HG03469 (cell line): ENCODE data around the gene CR1L.
"Not testable (repeated sequence)": the region's sequence is repeated elsewhere in the genome, so short reads cannot be mapped to it uniquely, and the experiment has no call there.

Source experiments
- ATAC-seq: cut with Tn5 transposase; IDR thresholded peaks from one replicate; pipeline ENCODE4 v1.9.1; 2021; ENCODE audit warnings: mild to moderate bottlenecking, moderate library complexity, moderate number of reproducible peaks; ENCODE audit not compliant: unreplicated experiment

Gene CR1L

DNA sequence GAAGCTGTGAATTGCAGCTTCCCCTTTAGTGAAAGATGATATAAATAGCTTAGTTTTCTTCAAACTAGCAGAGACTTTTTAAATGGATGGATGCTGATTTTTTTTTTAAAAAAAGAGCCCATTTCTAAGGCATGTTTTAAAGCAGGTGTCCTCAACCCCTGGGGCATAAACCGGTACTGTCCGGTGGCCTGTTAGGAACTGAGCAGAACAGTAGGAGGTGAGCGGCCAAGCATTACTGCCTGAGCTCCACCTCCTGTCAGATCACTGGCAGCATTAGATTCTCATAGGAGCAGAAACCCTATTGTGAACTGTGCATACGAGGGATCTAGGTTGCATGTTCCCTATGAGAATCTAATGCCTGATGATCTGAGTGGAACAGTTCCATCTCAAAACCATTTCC lies 31.2 kb downstream of the CR1L start:
- no peak for ATAC-seq

DNA sequence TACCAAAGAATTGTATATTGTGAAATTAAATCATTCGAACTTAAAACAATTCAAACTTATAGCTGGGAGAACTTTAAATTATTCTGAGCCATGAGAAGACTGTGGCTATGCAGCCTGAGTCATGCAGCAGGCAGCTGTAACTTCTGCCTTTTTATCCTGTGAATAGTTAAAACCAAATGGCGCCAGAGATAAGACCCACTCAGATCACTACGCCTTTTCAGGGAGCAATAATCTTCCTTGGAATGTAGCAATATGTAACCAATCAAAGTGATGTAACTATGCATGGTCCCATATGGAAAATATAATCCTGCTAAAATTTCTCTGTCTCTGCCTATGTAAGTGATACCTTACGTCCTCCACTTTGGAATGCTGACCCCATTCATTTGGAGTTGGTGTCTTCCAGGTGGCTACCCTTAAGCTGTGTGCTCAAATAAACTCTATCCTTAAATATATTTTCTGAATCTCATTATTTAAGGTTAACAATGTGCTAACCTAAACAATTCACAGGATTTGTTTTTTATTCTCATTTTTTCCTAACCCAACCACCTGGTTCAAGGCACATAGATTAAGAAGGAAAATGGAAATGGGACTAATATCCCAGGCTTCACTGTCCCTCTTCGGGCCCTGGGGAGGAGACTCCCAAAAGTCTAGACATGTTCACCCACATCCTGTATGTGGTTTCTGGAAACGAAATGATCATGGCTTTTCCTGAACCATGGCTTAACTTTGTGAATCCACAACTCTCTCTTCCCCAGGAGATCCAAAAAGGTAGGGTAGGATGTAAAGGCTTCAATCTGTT lies 35.9 kb downstream of the CR1L start:
- not testable (repeated sequence) for ATAC-seq

DNA sequence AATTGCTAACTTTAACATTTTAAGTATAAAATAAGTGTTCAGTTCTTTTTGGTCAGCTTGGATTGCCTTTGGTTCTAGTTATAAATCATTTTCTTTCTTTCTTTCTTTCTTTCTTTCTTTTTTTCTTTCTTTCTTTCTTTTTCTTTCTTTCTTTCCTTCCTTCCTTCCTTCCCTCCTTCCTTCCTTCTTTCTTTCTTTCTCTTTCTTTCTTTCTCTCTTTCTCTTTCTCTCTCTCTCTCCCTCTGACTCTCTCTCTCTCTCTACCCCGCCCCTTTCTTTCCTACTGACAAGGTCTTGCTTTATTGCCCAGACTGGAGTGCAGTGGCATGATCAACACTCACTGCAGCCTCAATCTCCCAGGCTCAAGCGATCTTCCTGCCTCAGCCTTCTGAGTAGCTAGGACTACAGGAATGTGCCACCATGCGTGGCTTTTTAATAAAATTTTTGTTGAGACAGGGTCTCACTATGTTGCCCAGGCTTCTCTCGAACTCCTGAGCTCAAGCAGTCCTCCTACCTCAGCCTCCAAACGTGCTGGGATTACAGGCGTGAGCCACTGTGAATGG lies 38.0 kb downstream of the CR1L start:
- ATAC-seq: not testable (repeated sequence)

GRCh38 chr1:207690551-207690950 lies 45.6 kb downstream of the CR1L start:
- ATAC-seq: not testable (repeated sequence)

GRCh38 chr1:207691010-207691409 lies 46.1 kb downstream of the CR1L start:
- no peak for ATAC-seq

- ATAC-seq: no peak
Observed at GRCh38 chr1:207691841-207692240, 46.9 kb downstream of the CR1L start.

DNA sequence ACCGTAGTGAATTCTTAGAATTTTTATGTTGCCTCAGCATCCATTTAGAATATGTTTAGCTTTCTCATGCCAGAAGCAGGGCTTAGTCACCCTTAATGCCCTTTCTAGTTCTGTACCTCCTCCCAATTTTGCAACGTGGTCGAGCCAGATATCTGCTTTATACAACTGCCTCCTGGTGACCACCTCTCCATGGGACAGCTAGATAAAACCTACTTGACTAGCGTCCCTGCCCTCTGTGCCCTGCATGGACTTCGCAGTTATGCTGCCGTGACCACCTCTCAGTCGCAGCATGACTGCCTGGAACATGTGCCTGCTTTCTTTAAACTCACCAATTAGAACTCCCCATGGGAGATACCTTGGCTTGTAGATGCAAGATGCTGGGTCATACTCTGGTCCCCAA lies 47.4 kb downstream of the CR1L start:
- not testable (repeated sequence) for ATAC-seq

- ATAC-seq: no peak
Observed at GRCh38 chr1:207695891-207696290, 51.0 kb downstream of the CR1L start.

DNA sequence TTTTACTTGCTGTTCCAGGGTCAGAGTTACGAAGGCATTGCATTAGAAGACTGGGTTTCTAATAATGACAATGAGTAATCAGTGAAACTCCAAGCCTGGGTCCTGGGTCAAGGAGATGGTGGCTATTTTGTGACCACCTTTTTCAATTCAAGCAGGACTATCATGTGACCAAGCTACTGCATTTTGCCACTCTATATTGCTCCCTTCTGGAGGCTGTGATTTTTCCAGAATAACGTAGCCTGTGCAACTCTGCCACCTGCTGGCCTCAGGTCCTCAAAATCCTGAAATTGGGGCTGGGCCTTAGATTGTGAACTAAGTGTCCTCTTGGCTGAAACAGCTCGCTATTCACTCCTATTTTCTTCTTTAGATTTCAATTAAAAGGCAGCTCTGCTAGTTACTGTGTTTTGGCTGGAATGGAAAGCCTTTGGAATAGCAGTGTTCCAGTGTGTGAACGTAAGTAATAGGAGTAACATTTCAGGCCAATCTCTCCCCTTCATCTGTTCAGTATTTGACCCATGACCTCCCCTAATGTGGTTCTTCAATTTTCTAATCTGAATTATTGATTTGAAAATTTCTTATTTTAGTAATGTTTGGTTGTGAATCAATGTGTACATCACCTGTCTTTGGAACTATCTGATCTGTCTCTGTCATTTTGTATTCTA lies 54.0 kb downstream of the CR1L start:
- ATAC-seq: no peak

DNA sequence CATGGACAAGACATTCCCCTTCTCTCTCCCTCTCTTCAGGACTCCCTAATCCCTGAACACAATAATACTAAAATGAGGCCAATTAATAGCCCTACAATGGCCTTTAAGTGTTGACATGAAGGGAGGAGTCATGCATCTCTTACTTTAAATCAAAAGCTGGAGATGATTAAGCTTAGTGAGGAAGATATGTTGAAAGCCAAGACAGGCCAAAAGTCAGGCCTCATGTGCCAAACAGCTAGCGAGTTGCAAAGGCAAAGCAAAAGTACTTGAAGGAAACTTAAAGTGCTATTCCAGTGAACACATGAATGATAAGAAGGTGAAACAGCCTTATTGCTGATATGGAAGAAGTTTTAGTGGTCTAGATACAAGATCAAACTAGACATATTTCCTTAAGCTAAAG lies 57.4 kb downstream of the CR1L start:
- no peak for ATAC-seq

- no peak for ATAC-seq
Observed at GRCh38 chr1:207703712-207704111, 58.8 kb downstream of the CR1L start.

GRCh38 chr1:207708004-207708403 lies 63.1 kb downstream of the CR1L start:
- not testable (repeated sequence) for ATAC-seq

DNA sequence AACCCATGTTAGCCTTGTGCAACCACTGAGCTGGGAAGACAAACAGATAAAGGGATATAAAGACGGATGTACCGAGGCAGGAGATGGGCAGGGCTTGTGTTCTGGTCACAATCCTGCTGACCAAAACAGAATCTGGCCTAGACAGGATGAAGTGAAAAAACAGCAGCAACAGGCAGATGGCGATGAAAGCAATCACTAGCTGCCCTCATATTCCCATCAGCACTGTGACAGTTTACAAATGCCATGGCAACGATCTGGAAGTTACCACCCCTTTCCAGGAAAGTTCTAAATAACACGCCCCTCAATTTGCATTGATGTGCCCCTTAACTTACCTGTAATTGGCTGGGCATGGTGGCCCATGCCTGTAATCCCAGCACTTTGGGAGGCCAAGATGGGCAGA lies 66.4 kb downstream of the CR1L start:
- no peak for ATAC-seq

GRCh38 chr1:207712701-207713100 lies 67.8 kb downstream of the CR1L start:
- ATAC-seq: not testable (repeated sequence)

GRCh38 chr1:207713529-207713928 lies 68.6 kb downstream of the CR1L start:
- ATAC-seq: no peak

GRCh38 chr1:207719234-207719633 lies 74.3 kb downstream of the CR1L start:
- ATAC-seq: no peak

DNA sequence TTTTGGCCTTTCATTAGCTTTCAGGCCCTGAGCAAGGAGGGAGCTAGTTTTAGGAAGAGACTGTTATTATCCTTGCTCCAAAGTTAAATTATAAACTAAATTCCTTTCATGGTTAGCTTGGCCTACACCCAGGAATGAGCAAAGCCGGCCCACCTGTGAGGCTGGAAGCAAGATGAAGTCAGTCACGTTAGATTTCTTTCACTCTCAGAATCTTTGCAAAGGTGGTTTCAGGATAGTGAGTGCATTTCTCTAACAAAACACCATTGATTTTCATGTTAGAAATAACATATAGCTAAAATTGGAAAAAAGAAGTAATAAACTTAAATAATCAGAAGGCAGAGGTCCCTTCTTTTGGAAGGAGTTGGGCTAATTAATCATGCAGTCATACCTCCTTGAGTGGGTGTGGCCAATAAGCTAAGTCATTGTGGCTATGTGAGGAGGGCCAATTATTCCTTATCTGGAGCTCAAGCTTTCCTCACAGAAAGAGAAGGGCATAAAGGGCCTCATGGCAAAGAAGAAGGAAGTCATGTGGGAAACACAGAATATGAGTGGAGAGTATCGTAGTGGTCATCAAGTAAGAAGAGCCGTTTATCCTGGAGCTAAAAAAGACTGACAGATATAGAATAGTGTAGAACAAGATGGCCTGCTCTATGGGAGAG lies 83.4 kb downstream of the CR1L start:
- not testable (repeated sequence) for ATAC-seq

GRCh38 chr1:207737503-207738157 lies 92.7 kb downstream of the CR1L start:
- ATAC-seq: not testable (repeated sequence)

DNA sequence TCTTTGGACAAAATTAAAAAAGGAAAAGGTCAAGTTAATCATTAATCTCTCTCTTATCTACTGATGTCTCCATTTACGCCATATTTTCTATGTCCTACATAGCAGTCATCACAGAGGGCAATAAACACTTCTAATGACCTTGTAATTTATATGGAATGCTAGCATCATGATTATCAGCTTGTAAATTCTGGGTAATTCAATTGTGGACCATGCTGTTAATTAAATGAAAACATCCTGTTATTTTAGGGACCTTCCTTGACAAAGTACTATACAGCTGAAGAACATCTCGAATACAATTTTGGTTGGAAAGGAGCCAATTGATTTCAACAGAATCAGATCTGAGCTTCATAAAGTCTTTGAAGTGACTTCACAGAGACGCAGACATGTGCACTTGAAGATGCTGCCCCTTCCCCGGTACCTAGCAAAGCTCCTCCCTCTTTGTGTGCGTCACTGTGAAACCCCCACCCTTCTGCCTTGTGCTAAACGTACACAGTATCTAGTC lies 93.3 kb downstream of the CR1L start:
- not testable (repeated sequence) for ATAC-seq

GRCh38 chr1:207740207-207740606 lies 95.3 kb downstream of the CR1L start:
- no peak for ATAC-seq
